Muscle of leg (tissue), 11 donors: ENCODE measurements around the gene PTMS. TPM values are rescaled to one million over a fixed set of nuclear protein-coding genes. Genes with fewer than 3 reads are reported as not detected.
A peak's percentile ranks its signal among the peaks of the same experiment; 100 is the strongest.

Experiments
- DNase-seq: peaks from one replicate; pipeline ENCODE4 v3.0.0; 2013
- H3K27ac ChIP-seq: one replicate; pipeline ENCODE4 v1.5.1; 2013; ENCODE audit warnings: mild to moderate bottlenecking, low read length, control low read depth
- H3K27me3 ChIP-seq: one replicate; pipeline ENCODE4 v1.6.1; 2013; ENCODE audit warnings: low read length; ENCODE audit not compliant: control insufficient read depth, insufficient read depth
- H3K36me3 ChIP-seq: one replicate; pipeline ENCODE4 v1.6.1; 2013; ENCODE audit warnings: low read length; ENCODE audit not compliant: control insufficient read depth, insufficient read depth
- H3K4me1 ChIP-seq: one replicate; pipeline ENCODE4 v1.6.1; 2013; ENCODE audit warnings: low read length; ENCODE audit not compliant: control insufficient read depth, insufficient read depth
- H3K4me3 ChIP-seq: one replicate; pipeline ENCODE4 v1.5.1; 2013; ENCODE audit warnings: low read length, control low read depth
- H3K9me3 ChIP-seq: replicated peaks from 2 replicates; pipeline ENCODE4 v1.6.1; 2013; ENCODE audit warnings: low read depth, low read length; ENCODE audit not compliant: control insufficient read depth
- WGBS: methylation state at CpG from one replicate; pipeline ENCODE4 v1.1.5; 2013; ENCODE audit warnings: missing lambda C conversion rate; ENCODE audit not compliant: insufficient coverage; 5-methylcytosine and 5-hydroxymethylcytosine counted together
- polyA plus RNA-seq, 8 donors: library from polyadenylated mRNA; unstranded; fragments of 120-200 nt; gene quantifications; one replicate each; pipeline versions ENCODE4 v1.2.1 to v1.2.3, GENCODE V29; 2013; ENCODE audit warnings: inconsistent platforms in 1 of 8, low replicate concordance in 1 of 8; ENCODE audit not compliant: insufficient read length in 8 of 8, insufficient read depth in 1 of 8
- total RNA-seq: library from RNA; stranded (reverse); fragments of 120-200 nt; gene quantifications from one replicate; pipeline ENCODE4 v1.2.4, GENCODE V29; 2013

The PTMS gene
- total and polyA plus RNA-seq, 9 donors: 87.5 to 529 (median 482) TPM

GRCh38 chr12:6778574-6779550 is 12.7 kb downstream of the PTMS start:
- Histone ChIP-seq H3K4me1 (peaks cover 28% of the 10 kb centered on the region), H3K36me3 (peaks cover 10% of the 10 kb centered on the region), H3K27me3 (peaks cover 13% of the 10 kb centered on the region), H3K9me3 (no peaks in the 10 kb centered on the region), H3K27ac (peak overlapping the region; percentile 91), H3K4me3 (peak overlapping the region; percentile 38)
- WGBS: 1% methylated on average over 21 of the region's 35 CpGs
- DNase-seq: peak; percentile 98

GRCh38 chr12:6779708-6780432 is 13.7 kb downstream of the PTMS start:
- no peak overlapping the region for H3K4me3 ChIP-seq
- DNase-seq: no peak
- no peak overlapping the region for H3K27ac ChIP-seq
- peaks cover 3% of the 10 kb centered on the region for H3K27me3 ChIP-seq
- H3K36me3 ChIP-seq: peaks cover 7% of the 10 kb centered on the region
- H3K4me1 ChIP-seq: peaks cover 24% of the 10 kb centered on the region
- 81% methylated on average over 6 of the region's 6 CpGs for WGBS
- no peaks in the 10 kb centered on the region for H3K9me3 ChIP-seq

GRCh38 chr12:6780573-6780972 is 14.4 kb downstream of the PTMS start:
- peaks cover 3% of the 10 kb centered on the region for H3K36me3 ChIP-seq
- H3K9me3 ChIP-seq: no peaks in the 10 kb centered on the region
- H3K4me3 ChIP-seq: no peak overlapping the region
- peaks cover 24% of the 10 kb centered on the region for H3K4me1 ChIP-seq
- H3K27ac ChIP-seq: no peak overlapping the region
- WGBS: 60% methylated on average over 1 of the region's 6 CpGs
- no peak for DNase-seq
- no peaks in the 10 kb centered on the region for H3K27me3 ChIP-seq

GRCh38 chr12:6782119-6782518 is 16.0 kb downstream of the PTMS start:
- no peak for DNase-seq
- peaks cover 24% of the 10 kb centered on the region for H3K4me1 ChIP-seq
- no peak overlapping the region for H3K4me3 ChIP-seq
- WGBS: no CpG with 5 or more reads among the region's 6 CpGs
- H3K27me3 ChIP-seq: no peaks in the 10 kb centered on the region
- no peak overlapping the region for H3K27ac ChIP-seq
- no peaks in the 10 kb centered on the region for H3K9me3 ChIP-seq
- no peaks in the 10 kb centered on the region for H3K36me3 ChIP-seq

GRCh38 chr12:6782850-6783566 is 16.8 kb downstream of the PTMS start:
- no peak overlapping the region for H3K27ac ChIP-seq

GRCh38 chr12:6783828-6784227 is 17.7 kb downstream of the PTMS start:
- WGBS: 83% methylated on average over 3 of the region's 9 CpGs
- H3K4me1 ChIP-seq: peaks cover 13% of the 10 kb centered on the region
- no peak overlapping the region for H3K27ac ChIP-seq
- no peaks in the 10 kb centered on the region for H3K36me3 ChIP-seq
- no peaks in the 10 kb centered on the region for H3K27me3 ChIP-seq
- DNase-seq: no peak
- no peak overlapping the region for H3K4me3 ChIP-seq
- no peaks in the 10 kb centered on the region for H3K9me3 ChIP-seq

More at GRCh38 chr12:6782850-6783566, 16.8 kb downstream of the PTMS start:
- no peaks in the 10 kb centered on the region for H3K36me3 ChIP-seq
- H3K9me3 ChIP-seq: no peaks in the 10 kb centered on the region
- H3K27me3 ChIP-seq: no peaks in the 10 kb centered on the region
- 24% methylated on average over 2 of the region's 10 CpGs for WGBS
- no peak for DNase-seq
- peaks cover 20% of the 10 kb centered on the region for H3K4me1 ChIP-seq
- no peak overlapping the region for H3K4me3 ChIP-seq

GRCh38 chr12:6784296-6784695 is 18.1 kb downstream of the PTMS start:
- no peak overlapping the region for H3K4me3 ChIP-seq
- H3K27me3 ChIP-seq: no peaks in the 10 kb centered on the region
- H3K36me3 ChIP-seq: no peaks in the 10 kb centered on the region
- no peak for DNase-seq
- 65% methylated on average over 3 of the region's 5 CpGs for WGBS
- peaks cover 12% of the 10 kb centered on the region for H3K4me1 ChIP-seq
- no peaks in the 10 kb centered on the region for H3K9me3 ChIP-seq
- H3K27ac ChIP-seq: no peak overlapping the region

- Histone ChIP-seq H3K4me3 (no peak overlapping the region), H3K27ac (no peak overlapping the region), H3K36me3 (no peaks in the 10 kb centered on the region), H3K9me3 (no peaks in the 10 kb centered on the region), H3K27me3 (no peaks in the 10 kb centered on the region), H3K4me1 (peaks cover 9% of the 10 kb centered on the region)
- no peak for DNase-seq
- 78% methylated on average over 4 of the region's 5 CpGs for WGBS
Measured at GRCh38 chr12:6784761-6785160, 18.6 kb downstream of the PTMS start.

GRCh38 chr12:6786416-6787094 is 20.4 kb downstream of the PTMS start:
- WGBS: no CpG with 5 or more reads among the region's 9 CpGs
- Histone ChIP-seq H3K36me3 (no peaks in the 10 kb centered on the region), H3K4me1 (peaks cover 6% of the 10 kb centered on the region), H3K27ac (no peak overlapping the region), H3K9me3 (no peaks in the 10 kb centered on the region), H3K4me3 (no peak overlapping the region), H3K27me3 (no peaks in the 10 kb centered on the region)
- no peak for DNase-seq
